A549 (cell line): Measurements from ENCODE around the gene GUCY1A2. TPM values are rescaled to one million over a fixed set of nuclear protein-coding genes. Genes with fewer than 3 reads are reported as not detected.

Source experiments
- ATAC-seq, 2 experiments: fragments of 200-7000 bp in 1 of 2; fragments of >200 bp in 1 of 2; cut with Nextera tagmentation in 1 of 2; cut with Tn5 transposase in 1 of 2; 3 replicates each; pipeline versions ENCODE4 v1.8.0 to v1.9.1; 2018 to 2020; ENCODE audit warnings: mild to moderate bottlenecking in 1 of 2, moderate library complexity in 1 of 2
- CTCF ChIA-PET: fragments of 300-600 bp; sonication (Branson Sonifier 250); formaldehyde crosslinking; extraction: SDS; loops from one replicate; lab custom pipeline; 2021; ENCODE audit warnings: antibody characterized with exemption, inconsistent platforms; lab: Yijun Ruan, JAX
- POLR2A ChIA-PET: fragments of 350-600 bp; formaldehyde crosslinking; extraction: SDS; loops from one replicate; lab custom pipeline; 2021; ENCODE audit warnings: antibody characterized with exemption, inconsistent platforms; lab: Yijun Ruan, JAX
- DNase-seq, 2 experiments: peaks; one replicate each; pipeline versions ENCODE4 v3.0.0 to v3.0.0-alpha.2; 2011 to 2016; ENCODE audit warnings: low read depth in 1 of 2, low spot score in 1 of 2
- FAIRE-seq: peaks from 2 replicates; lab custom pipeline; 2011; peaks lifted over from hg19 to GRCh38; lab: Jason Lieb, UNC
- H3K27ac ChIP-seq, 2 experiments: fragments of >200 bp; sonication (Bioruptor Twin); formaldehyde crosslinking; 3 replicates each; pipeline ENCODE4 v1.5.1; 2016 to 2017
- H3K4me1 ChIP-seq: fragments of >200 bp; sonication (Bioruptor Twin); formaldehyde crosslinking; 3 replicates; pipeline ENCODE4 v1.6.1; 2016
- H3K4me2 ChIP-seq: fragments of >200 bp; sonication (Bioruptor Twin); formaldehyde crosslinking; 3 replicates; pipeline ENCODE4 v1.6.1; 2016
- H3K4me3 ChIP-seq: fragments of >200 bp; sonication (Bioruptor Twin); formaldehyde crosslinking; 3 replicates; pipeline ENCODE4 v1.5.1; 2016
- H3K9me3 ChIP-seq: fragments of >200 bp; sonication (Bioruptor Twin); formaldehyde crosslinking; 3 replicates; pipeline ENCODE4 v1.6.1; 2016
- BHLHE40 ChIP-seq: IDR thresholded peaks from 2 replicates; pipeline ENCODE4 v1.6.1; 2012; ENCODE audit warnings: low read depth, low read length, inconsistent platforms
- FOSB ChIP-seq: fragments of 250-450 bp; sonication (Bioruptor Pico); IDR thresholded peaks from 2 replicates; pipeline ENCODE4 v1.5.0; 2020; ENCODE audit warnings: mild to moderate bottlenecking, moderate library complexity
- USF2 ChIP-seq: fragments of 450-650 bp; IDR thresholded peaks from 2 replicates; pipeline ENCODE4 v1.6.1; 2014; ENCODE audit warnings: antibody characterized with exemption
- ZFP36 ChIP-seq: fragments of 450-650 bp; IDR thresholded peaks from 2 replicates; pipeline ENCODE4 v1.6.1; 2014; ENCODE audit warnings: borderline replicate concordance; ENCODE audit not compliant: partially characterized antibody
- WGBS: methylation state at CpG from one replicate; pipeline ENCODE4 v1.1.6; 2017; ENCODE audit errors: missing lambda C conversion rate; 5-methylcytosine and 5-hydroxymethylcytosine counted together
- polyA plus RNA-seq, 4 experiments: library from polyadenylated mRNA; depleted of rRNA in 3 of 4; stranded (reverse); fragments of >200 nt; fragmentation: RNase III in 1 of 4; extraction: RNeasy Plus Mini Kit Qiagen cat#74134 plus additional on column Dnase treatment in 1 of 4; gene quantifications; 2 replicates in 3 of 4; 3 replicates in 1 of 4; pipeline ENCODE4 v1.2.3, GENCODE V29; 2011 to 2017

Gene GUCY1A2
- polyA plus RNA-seq, 2 of the 4 experiments (the other 2 are of a cell fraction), result 0.12 to 0.16 TPM

DNA sequence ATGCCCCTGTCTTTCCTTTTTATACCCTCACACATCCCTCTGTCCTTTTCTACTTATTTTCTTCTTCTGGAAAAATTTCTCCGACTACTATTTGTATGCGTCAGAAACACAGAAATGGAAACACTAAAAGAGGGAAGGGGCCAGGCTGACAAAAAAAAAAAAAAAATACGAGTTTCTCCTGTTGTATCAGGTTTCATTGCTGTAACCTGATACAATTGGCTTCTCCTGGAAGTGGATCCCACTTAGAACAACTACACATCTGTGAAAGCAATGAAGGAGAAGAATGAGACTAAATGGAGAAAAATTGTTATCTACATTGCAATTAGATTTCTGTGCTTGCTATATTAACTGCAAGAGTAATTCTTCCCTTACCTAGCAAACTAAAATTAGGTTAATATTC lies 393.9 kb downstream of the GUCY1A2 start:
- Histone ChIP-seq H3K9me3 (no peaks in the 10 kb centered on the region), H3K4me3 (no peak overlapping the region), H3K4me2 (no peak overlapping the region), H3K27ac (no peak overlapping the region), H3K4me1 (no peaks in the 10 kb centered on the region)
- POLR2A ChIA-PET, result no interaction called here
- TF ChIP-seq ZFP36 (no peak), FOSB (CRISPR knock-in tag) (no peak), USF2 (no peak), BHLHE40 (no peak)
- no peak for DNase-seq
- 60% methylated on average over 3 of the region's 3 CpGs for WGBS
- ATAC-seq, result no peak
- CTCF ChIA-PET, result interaction anchor here (1.5 kb wide), 1 partner anchor 12 kb away, joined by 3 read pairs; no protein-coding TSS in a partner anchor
- FAIRE-seq, result no peak
